Measurements from ENCODE around the gene TADA2A.
A peak's percentile ranks its signal among the peaks of the same experiment; 100 is the strongest.

TADA2A gene

DNA sequence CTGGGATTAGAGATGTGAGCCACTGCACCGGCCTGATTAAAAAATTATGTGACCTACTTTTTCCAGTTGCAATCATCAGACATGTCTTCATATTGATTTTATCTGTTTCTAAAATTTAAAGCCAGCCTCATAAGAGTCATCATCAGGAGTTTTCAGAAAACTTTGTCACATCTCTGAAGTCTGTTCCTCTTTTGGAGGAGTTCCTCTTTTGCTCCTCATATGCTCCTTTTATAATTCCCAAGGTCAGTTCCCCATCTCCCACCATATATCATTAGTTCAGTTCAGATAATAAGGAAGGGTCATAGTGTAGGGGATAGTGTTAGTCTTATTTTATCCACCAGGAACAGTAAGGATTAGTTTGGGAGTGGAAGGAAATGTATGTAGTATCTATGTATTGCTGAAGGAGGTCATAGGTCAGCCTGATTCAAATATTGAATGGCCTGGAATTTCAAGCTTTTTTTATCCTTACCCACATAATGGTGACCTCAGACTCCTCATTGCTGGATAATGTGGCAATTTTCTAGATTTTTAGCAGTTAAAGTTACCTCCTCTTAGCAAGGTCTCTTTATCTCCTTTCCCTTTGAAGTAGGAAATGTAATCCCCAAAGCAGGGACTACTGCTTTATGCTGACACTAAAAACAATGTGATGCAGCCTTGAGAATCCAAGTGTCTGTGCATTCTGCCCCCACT, 69.2 kb downstream of the TADA2A start:
- Histone ChIP-seq H3K14ac (ENCODE audit: low read length) (peak overlapping the region; percentile 66), H3K9me3 (ENCODE audit: insufficient read depth, low read depth, low read length) (no peaks in the 10 kb centered on the region), H2AK5ac (ENCODE audit: low read length) (no peak overlapping the region), H3K23ac (ENCODE audit: low read length) (no peak overlapping the region), H3K9ac (ENCODE audit: low read length) (no peak overlapping the region), H2BK12ac (ENCODE audit: low read length) (peak overlapping the region; percentile 46), H3K27ac (ENCODE audit: low read depth, low read length) (peak overlapping the region; percentile 70), H3K4me2 (ENCODE audit: low read length) (no peak overlapping the region), H3K79me2 (ENCODE audit: control insufficient read depth, insufficient read depth, low read length, poor library complexity) (no peaks in the 10 kb centered on the region), H3K4me1 (ENCODE audit: control insufficient read depth in 1 of 2, insufficient read depth in 2 of 2, low read length in 2 of 2) (peaks cover 8 to 10% of the 10 kb centered on the region in 2 experiments), H2AFZ (ENCODE audit: insufficient read depth, low read length, poor library complexity) (no peak overlapping the region), H3K79me1 (ENCODE audit: low read length) (peaks cover 7% of the 10 kb centered on the region), H3K4ac (ENCODE audit: low read depth, low read length) (no peak overlapping the region), H4K91ac (ENCODE audit: low read depth, low read length) (peak overlapping the region; percentile 66), H2BK5ac (ENCODE audit: low read depth, low read length, poor library complexity) (peak overlapping the region; percentile 75), H3K4me3 (ENCODE audit: low read depth, low read length) (no peak overlapping the region), H4K8ac (ENCODE audit: low read depth, low read length) (no peak overlapping the region), H3K36me3 (ENCODE audit: control insufficient read depth in 1 of 2, insufficient read depth in 2 of 2, low read length in 2 of 2) (peaks cover 2 to 19% of the 10 kb centered on the region in 2 experiments), H4K12ac (ENCODE audit: low read depth, low read length) (no peak overlapping the region), H3K27me3 (ENCODE audit: insufficient read depth, low read length) (no peaks in the 10 kb centered on the region), H2BK120ac (ENCODE audit: insufficient read depth, low read length, poor library complexity) (peak overlapping the region; percentile 46), H3K18ac (ENCODE audit: low read length) (no peak overlapping the region)
- DNase-seq = peak in 1 of 2 donors; percentile 74
- no CpG with 5 or more reads among the region's 1 CpG for WGBS (ENCODE audit: extremely low coverage, insufficient coverage, insufficient read length)

GRCh38 chr17:37476431-37477120, 69.9 kb downstream of the TADA2A start:
- no peak overlapping the region for H3K23ac ChIP-seq (ENCODE audit: low read length)
- no peak overlapping the region for H4K8ac ChIP-seq (ENCODE audit: low read depth, low read length)
- peak overlapping the region; percentile 70 for H3K27ac ChIP-seq (ENCODE audit: low read depth, low read length)
- WGBS (ENCODE audit: extremely low coverage, insufficient coverage, insufficient read length) = no CpG with 5 or more reads among the region's 4 CpGs
- no peak overlapping the region for H3K18ac ChIP-seq (ENCODE audit: low read length)
- H4K12ac ChIP-seq (ENCODE audit: low read depth, low read length) = no peak overlapping the region
- no peaks in the 10 kb centered on the region for H3K9me3 ChIP-seq (ENCODE audit: insufficient read depth, low read depth, low read length)
- no peak overlapping the region for H2AFZ ChIP-seq (ENCODE audit: insufficient read depth, low read length, poor library complexity)
- peak overlapping the region; percentile 46 for H2BK120ac ChIP-seq (ENCODE audit: insufficient read depth, low read length, poor library complexity)
- H3K36me3 ChIP-seq (ENCODE audit: control insufficient read depth in 1 of 2, insufficient read depth in 2 of 2, low read length in 2 of 2) = peaks cover 2 to 17% of the 10 kb centered on the region in 2 experiments
- H3K4me2 ChIP-seq (ENCODE audit: low read length) = no peak overlapping the region
- peak; percentile 74 to 87 for DNase-seq
- no peaks in the 10 kb centered on the region for H3K79me2 ChIP-seq (ENCODE audit: control insufficient read depth, insufficient read depth, low read length, poor library complexity)
- H2BK12ac ChIP-seq (ENCODE audit: low read length) = peak overlapping the region; percentile 46
- H2AK5ac ChIP-seq (ENCODE audit: low read length) = no peak overlapping the region
- H3K4ac ChIP-seq (ENCODE audit: low read depth, low read length) = no peak overlapping the region
- H2BK5ac ChIP-seq (ENCODE audit: low read depth, low read length, poor library complexity) = peak overlapping the region; percentile 75
- no peaks in the 10 kb centered on the region for H3K27me3 ChIP-seq (ENCODE audit: insufficient read depth, low read length)
- peaks cover 8 to 15% of the 10 kb centered on the region in 2 experiments for H3K4me1 ChIP-seq (ENCODE audit: control insufficient read depth in 1 of 2, insufficient read depth in 2 of 2, low read length in 2 of 2)
- H3K4me3 ChIP-seq (ENCODE audit: low read depth, low read length) = no peak overlapping the region
- no peak overlapping the region for H3K9ac ChIP-seq (ENCODE audit: low read length)
- peaks cover 7% of the 10 kb centered on the region for H3K79me1 ChIP-seq (ENCODE audit: low read length)
- peak overlapping the region; percentile 66 for H3K14ac ChIP-seq (ENCODE audit: low read length)
- H4K91ac ChIP-seq (ENCODE audit: low read depth, low read length) = peak overlapping the region; percentile 66

DNA sequence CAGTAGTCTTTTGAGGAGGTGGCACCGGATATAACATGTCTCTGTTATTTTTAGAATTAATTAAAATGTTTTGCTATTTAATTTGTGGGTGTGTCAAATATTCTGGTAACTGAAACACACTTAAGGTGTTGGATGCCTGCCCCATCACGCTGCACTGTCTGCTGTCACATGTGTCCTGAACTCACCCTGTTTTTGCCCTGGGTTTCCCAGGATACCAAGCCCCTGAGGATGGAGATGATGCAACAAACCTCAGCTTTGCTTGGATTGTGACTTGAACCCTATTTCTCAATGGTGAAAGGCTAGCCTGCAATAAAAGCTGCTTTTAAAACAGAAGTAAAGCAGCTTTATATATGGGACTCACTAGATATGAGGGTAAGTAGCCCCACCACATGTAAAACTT, 71.5 kb downstream of the TADA2A start:
- Histone ChIP-seq H3K4me2 (ENCODE audit: low read length) (no peak overlapping the region), H3K9ac (ENCODE audit: low read length) (no peak overlapping the region), H2BK120ac (ENCODE audit: insufficient read depth, low read length, poor library complexity) (no peak overlapping the region), H4K8ac (ENCODE audit: low read depth, low read length) (no peak overlapping the region), H4K91ac (ENCODE audit: low read depth, low read length) (no peak overlapping the region), H2AK5ac (ENCODE audit: low read length) (no peak overlapping the region), H3K36me3 (ENCODE audit: control insufficient read depth in 1 of 2, insufficient read depth in 2 of 2, low read length in 2 of 2) (peaks cover 0 to 15% of the 10 kb centered on the region in 2 experiments), H3K4me1 (ENCODE audit: control insufficient read depth in 1 of 2, insufficient read depth in 2 of 2, low read length in 2 of 2) (peaks cover 8 to 16% of the 10 kb centered on the region in 2 experiments), H2BK5ac (ENCODE audit: low read depth, low read length, poor library complexity) (no peak overlapping the region), H2BK12ac (ENCODE audit: low read length) (no peak overlapping the region), H3K14ac (ENCODE audit: low read length) (no peak overlapping the region), H3K9me3 (ENCODE audit: insufficient read depth, low read depth, low read length) (no peaks in the 10 kb centered on the region), H3K79me1 (ENCODE audit: low read length) (peaks cover 7% of the 10 kb centered on the region), H3K4ac (ENCODE audit: low read depth, low read length) (no peak overlapping the region), H3K27ac (ENCODE audit: low read depth, low read length) (no peak overlapping the region), H3K4me3 (ENCODE audit: low read depth, low read length) (no peak overlapping the region), H2AFZ (ENCODE audit: insufficient read depth, low read length, poor library complexity) (no peak overlapping the region), H3K18ac (ENCODE audit: low read length) (no peak overlapping the region), H3K79me2 (ENCODE audit: control insufficient read depth, insufficient read depth, low read length, poor library complexity) (no peaks in the 10 kb centered on the region), H4K12ac (ENCODE audit: low read depth, low read length) (no peak overlapping the region), H3K27me3 (ENCODE audit: insufficient read depth, low read length) (no peaks in the 10 kb centered on the region), H3K23ac (ENCODE audit: low read length) (no peak overlapping the region)
- no CpG with 5 or more reads among the region's 2 CpGs for WGBS (ENCODE audit: extremely low coverage, insufficient coverage, insufficient read length)
- DNase-seq = peak in 1 of 2 donors; percentile 9

- Histone ChIP-seq H3K4me1 (ENCODE audit: control insufficient read depth in 1 of 2, insufficient read depth in 2 of 2, low read length in 2 of 2) (peaks cover 6 to 18% of the 10 kb centered on the region in 2 experiments), H3K27ac (ENCODE audit: low read depth, low read length) (no peak overlapping the region), H2BK120ac (ENCODE audit: insufficient read depth, low read length, poor library complexity) (no peak overlapping the region), H4K12ac (ENCODE audit: low read depth, low read length) (no peak overlapping the region), H3K4me3 (ENCODE audit: low read depth, low read length) (no peak overlapping the region), H3K36me3 (ENCODE audit: control insufficient read depth in 1 of 2, insufficient read depth in 2 of 2, low read length in 2 of 2) (peaks cover 0 to 8% of the 10 kb centered on the region in 2 experiments), H3K4me2 (ENCODE audit: low read length) (no peak overlapping the region), H3K27me3 (ENCODE audit: insufficient read depth, low read length) (no peaks in the 10 kb centered on the region), H3K79me1 (ENCODE audit: low read length) (peaks cover 7% of the 10 kb centered on the region), H3K18ac (ENCODE audit: low read length) (no peak overlapping the region), H3K9me3 (ENCODE audit: insufficient read depth, low read depth, low read length) (no peaks in the 10 kb centered on the region), H2AFZ (ENCODE audit: insufficient read depth, low read length, poor library complexity) (no peak overlapping the region), H3K79me2 (ENCODE audit: control insufficient read depth, insufficient read depth, low read length, poor library complexity) (no peaks in the 10 kb centered on the region), H2AK5ac (ENCODE audit: low read length) (no peak overlapping the region), H3K14ac (ENCODE audit: low read length) (no peak overlapping the region), H3K9ac (ENCODE audit: low read length) (no peak overlapping the region), H2BK5ac (ENCODE audit: low read depth, low read length, poor library complexity) (no peak overlapping the region), H2BK12ac (ENCODE audit: low read length) (no peak overlapping the region), H4K8ac (ENCODE audit: low read depth, low read length) (no peak overlapping the region), H3K23ac (ENCODE audit: low read length) (no peak overlapping the region), H4K91ac (ENCODE audit: low read depth, low read length) (no peak overlapping the region), H3K4ac (ENCODE audit: low read depth, low read length) (no peak overlapping the region)
- no CpG with 5 or more reads among the region's 1 CpG for WGBS (ENCODE audit: extremely low coverage, insufficient coverage, insufficient read length)
- no peak for DNase-seq
Measured at GRCh38 chr17:37479025-37479424, 72.3 kb downstream of the TADA2A start.
